GM21526 (cell line): Measurements from ENCODE around the gene STK39.

Experiments used
- ATAC-seq: cut with Tn5 transposase; IDR thresholded peaks from one replicate; pipeline ENCODE4 v1.9.1; 2021; ENCODE audit warnings: moderate library complexity; ENCODE audit not compliant: unreplicated experiment, low FRiP score

Gene STK39

GRCh38 chr2:168244318-168244717, 3.1 kb downstream of the STK39 start:
- ATAC-seq: no peak

GRCh38 chr2:168243061-168243460, 4.3 kb downstream of the STK39 start:
- no peak for ATAC-seq

GRCh38 chr2:168241746-168242145, 5.6 kb downstream of the STK39 start:
- ATAC-seq: no peak

- no peak for ATAC-seq
Measured at GRCh38 chr2:168241208-168241607, 6.2 kb downstream of the STK39 start.

- no peak for ATAC-seq
Measured at GRCh38 chr2:168239281-168239680, 8.1 kb downstream of the STK39 start.

GRCh38 chr2:168237741-168238140, 9.7 kb downstream of the STK39 start:
- ATAC-seq: no peak

GRCh38 chr2:168234407-168235085, 12.8 kb downstream of the STK39 start:
- ATAC-seq: no peak

- ATAC-seq: no peak
Measured at GRCh38 chr2:168233726-168234406, 13.5 kb downstream of the STK39 start.

GRCh38 chr2:168233166-168233565, 14.2 kb downstream of the STK39 start:
- no peak for ATAC-seq

- no peak for ATAC-seq
Measured at GRCh38 chr2:168231609-168232241, 15.7 kb downstream of the STK39 start.

- ATAC-seq: no peak
Measured at GRCh38 chr2:168230389-168230788, 17.0 kb downstream of the STK39 start.

- no peak for ATAC-seq
Measured at GRCh38 chr2:168224346-168224745, 23.0 kb downstream of the STK39 start.

- ATAC-seq: no peak
Measured at GRCh38 chr2:168222088-168222487, 25.3 kb downstream of the STK39 start.

- no peak for ATAC-seq
Measured at GRCh38 chr2:168220965-168221819, 26.2 kb downstream of the STK39 start.

- ATAC-seq: no peak
Measured at GRCh38 chr2:168217920-168218319, 29.5 kb downstream of the STK39 start.

- ATAC-seq: no peak
Measured at GRCh38 chr2:168216351-168217005, 30.9 kb downstream of the STK39 start.

GRCh38 chr2:168215813-168216212, 31.6 kb downstream of the STK39 start:
- no peak for ATAC-seq

- ATAC-seq: no peak
Measured at GRCh38 chr2:168212866-168213265, 34.5 kb downstream of the STK39 start.

- ATAC-seq: peak; percentile 37
Measured at GRCh38 chr2:168212167-168212566, 35.2 kb downstream of the STK39 start.

- ATAC-seq: peak; percentile 48
Measured at GRCh38 chr2:168211664-168212163, 35.7 kb downstream of the STK39 start.
